ENCODE results near the gene SEC16A. TPM values are rescaled to one million over a fixed set of nuclear protein-coding genes. Genes with fewer than 3 reads are reported as not detected.

The SEC16A gene
- total RNA-seq, 1 donor from 2014 or later, result 85.0 TPM

DNA sequence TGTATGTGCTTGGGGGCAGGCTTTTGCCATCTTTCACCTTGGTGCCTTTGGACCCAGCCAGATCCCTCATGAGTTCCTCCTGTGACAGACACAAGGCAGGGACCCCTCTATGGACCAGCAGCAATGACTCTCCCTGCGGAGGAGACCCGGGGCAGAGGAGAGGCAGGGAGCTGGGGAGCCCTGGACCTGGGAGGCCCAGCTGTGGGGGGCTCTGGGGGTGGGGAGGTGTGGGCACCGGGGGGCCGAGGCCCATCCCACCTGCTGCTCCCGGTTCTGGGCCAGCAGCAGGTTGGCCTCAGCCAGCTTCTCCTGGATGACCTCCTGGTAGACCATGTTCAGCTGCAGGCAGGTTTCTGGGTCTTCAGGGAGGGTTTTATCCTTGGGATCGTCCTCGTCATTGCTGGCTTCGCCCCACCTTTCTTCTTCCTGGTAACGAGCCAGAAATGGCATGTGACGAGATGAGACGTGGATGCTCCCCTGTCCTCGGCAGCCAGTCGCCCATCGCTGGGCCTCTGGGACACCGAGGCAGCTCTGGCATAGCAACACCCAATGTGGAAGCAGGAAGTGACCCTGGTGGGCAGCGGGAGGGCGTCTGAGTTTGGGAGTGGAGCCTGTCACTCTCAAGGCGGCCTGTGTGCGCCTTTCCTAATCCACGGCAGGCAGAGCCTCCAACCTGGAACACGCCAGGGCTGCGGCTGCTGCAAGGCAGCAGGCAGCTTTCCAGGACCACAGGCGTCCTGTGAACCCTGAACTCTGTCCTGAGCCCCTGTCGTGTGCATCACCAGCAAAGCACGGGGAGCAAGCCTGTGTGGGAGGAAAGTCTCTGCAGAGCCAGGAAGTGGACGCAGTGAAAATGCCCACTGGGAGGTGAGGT lies 87.3 kb downstream of the SEC16A start:
- TF ChIP-seq, protein P1, sequence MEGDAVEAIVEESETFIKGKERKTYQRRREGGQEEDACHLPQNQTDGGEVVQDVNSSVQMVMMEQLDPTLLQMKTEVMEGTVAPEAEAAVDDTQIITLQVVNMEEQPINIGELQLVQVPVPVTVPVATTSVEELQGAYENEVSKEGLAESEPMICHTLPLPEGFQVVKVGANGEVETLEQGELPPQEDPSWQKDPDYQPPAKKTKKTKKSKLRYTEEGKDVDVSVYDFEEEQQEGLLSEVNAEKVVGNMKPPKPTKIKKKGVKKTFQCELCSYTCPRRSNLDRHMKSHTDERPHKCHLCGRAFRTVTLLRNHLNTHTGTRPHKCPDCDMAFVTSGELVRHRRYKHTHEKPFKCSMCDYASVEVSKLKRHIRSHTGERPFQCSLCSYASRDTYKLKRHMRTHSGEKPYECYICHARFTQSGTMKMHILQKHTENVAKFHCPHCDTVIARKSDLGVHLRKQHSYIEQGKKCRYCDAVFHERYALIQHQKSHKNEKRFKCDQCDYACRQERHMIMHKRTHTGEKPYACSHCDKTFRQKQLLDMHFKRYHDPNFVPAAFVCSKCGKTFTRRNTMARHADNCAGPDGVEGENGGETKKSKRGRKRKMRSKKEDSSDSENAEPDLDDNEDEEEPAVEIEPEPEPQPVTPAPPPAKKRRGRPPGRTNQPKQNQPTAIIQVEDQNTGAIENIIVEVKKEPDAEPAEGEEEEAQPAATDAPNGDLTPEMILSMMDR (IDR thresholded peaks at IDR 0.05), result no peak
- H3K9me3 Mint-ChIP-seq (ENCODE audit: unreplicated experiment), result no peaks in the 10 kb centered on the region

GRCh38 chr9:136395020-136395340 lies 87.9 kb downstream of the SEC16A start:
- no peak overlapping the region for H3K27ac Mint-ChIP-seq (ENCODE audit: unreplicated experiment)
- H3K4me1 Mint-ChIP-seq (ENCODE audit: unreplicated experiment), result peaks cover 11% of the 10 kb centered on the region
- H3K9me3 Mint-ChIP-seq (ENCODE audit: unreplicated experiment), result no peaks in the 10 kb centered on the region
- no peaks in the 10 kb centered on the region for H3K27me3 Mint-ChIP-seq (ENCODE audit: unreplicated experiment)
- no peak for DNase-seq (ENCODE audit: extremely low spot score, unreplicated experiment)
- no peak overlapping the region for H3K4me3 Mint-ChIP-seq (ENCODE audit: unreplicated experiment)
- TF ChIP-seq, protein P1 (IDR thresholded peaks at IDR 0.05), result no peak
- H3K36me3 Mint-ChIP-seq (ENCODE audit: unreplicated experiment), result peaks cover 15% of the 10 kb centered on the region

More for the DNA sequence above, 87.3 kb downstream of the SEC16A start:
- H3K27me3 Mint-ChIP-seq (ENCODE audit: unreplicated experiment), result no peaks in the 10 kb centered on the region
- H3K27ac Mint-ChIP-seq (ENCODE audit: unreplicated experiment), result no peak overlapping the region
- no peak overlapping the region for H3K4me3 Mint-ChIP-seq (ENCODE audit: unreplicated experiment)
- H3K36me3 Mint-ChIP-seq (ENCODE audit: unreplicated experiment), result peaks cover 13% of the 10 kb centered on the region
- no peak for DNase-seq (ENCODE audit: extremely low spot score, unreplicated experiment)
- H3K4me1 Mint-ChIP-seq (ENCODE audit: unreplicated experiment), result peaks cover 12% of the 10 kb centered on the region

DNA sequence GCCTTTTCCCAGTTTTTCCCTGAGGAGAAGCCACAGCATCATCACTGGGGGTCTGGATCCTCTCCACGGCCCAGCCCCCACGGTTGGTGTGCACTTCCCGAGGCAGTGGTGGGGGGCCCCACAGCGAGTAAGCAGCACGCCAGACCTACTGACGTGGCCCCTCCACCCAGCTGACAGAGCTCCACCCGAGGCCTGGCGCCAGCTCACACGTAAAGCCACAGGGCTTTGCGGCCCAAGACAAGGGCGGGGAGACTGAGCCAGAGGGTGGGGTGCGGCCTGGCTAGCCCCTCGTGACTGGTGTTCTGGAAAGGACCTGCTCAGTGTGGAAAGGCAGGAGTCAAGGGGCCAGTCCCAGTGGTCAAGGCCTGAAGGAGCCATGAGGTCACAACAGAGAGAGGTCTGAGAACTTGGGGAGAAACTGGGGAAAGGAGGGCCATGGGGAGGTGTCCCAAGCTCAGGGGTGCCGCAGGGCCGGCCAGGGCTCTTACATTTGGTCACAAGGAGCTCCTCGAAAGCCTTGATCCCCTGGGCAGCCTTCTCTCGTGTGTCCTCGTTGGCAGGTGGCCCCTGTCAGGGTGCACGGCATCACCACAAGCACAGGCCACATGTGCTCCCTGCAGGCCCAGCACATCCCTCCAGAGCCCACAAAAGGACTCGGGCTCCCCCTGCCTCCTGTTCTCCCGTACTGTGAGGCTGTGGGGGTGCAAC lies 88.4 kb downstream of the SEC16A start:
- H3K36me3 Mint-ChIP-seq (ENCODE audit: unreplicated experiment), result peaks cover 18% of the 10 kb centered on the region
- DNase-seq (ENCODE audit: extremely low spot score, unreplicated experiment), result no peak
- H3K4me1 Mint-ChIP-seq (ENCODE audit: unreplicated experiment), result peaks cover 11% of the 10 kb centered on the region
- H3K4me3 Mint-ChIP-seq (ENCODE audit: unreplicated experiment), result no peak overlapping the region
- H3K27me3 Mint-ChIP-seq (ENCODE audit: unreplicated experiment), result no peaks in the 10 kb centered on the region
- no peak overlapping the region for H3K27ac Mint-ChIP-seq (ENCODE audit: unreplicated experiment)
- TF ChIP-seq, protein P1 (IDR thresholded peaks at IDR 0.05), result no peak
- no peaks in the 10 kb centered on the region for H3K9me3 Mint-ChIP-seq (ENCODE audit: unreplicated experiment)

GRCh38 chr9:136393531-136393930 lies 89.3 kb downstream of the SEC16A start:
- TF ChIP-seq, protein P1 (IDR thresholded peaks at IDR 0.05), result no peak
- Mint-ChIP-seq H3K9me3 (ENCODE audit: unreplicated experiment) (no peaks in the 10 kb centered on the region), H3K4me1 (ENCODE audit: unreplicated experiment) (peaks cover 4% of the 10 kb centered on the region), H3K27ac (ENCODE audit: unreplicated experiment) (no peak overlapping the region), H3K4me3 (ENCODE audit: unreplicated experiment) (no peak overlapping the region), H3K36me3 (ENCODE audit: unreplicated experiment) (peaks cover 19% of the 10 kb centered on the region), H3K27me3 (ENCODE audit: unreplicated experiment) (no peaks in the 10 kb centered on the region)
- no peak for DNase-seq (ENCODE audit: extremely low spot score, unreplicated experiment)
